A549 (cell line): ENCODE measurements around the gene SLCO2A1.

Experiments used
- CHD2 ChIP-seq: fragments of 150-350 bp; IDR thresholded peaks from 2 replicates; pipeline ENCODE4 v1.6.1; 2014; ENCODE audit warnings: low read length; ENCODE audit not compliant: partially characterized antibody
- EP300 ChIP-seq, 2 experiments: fragments of >200 bp; sonication (Bioruptor Twin); formaldehyde crosslinking; IDR thresholded peaks; 2 replicates in 1 of 2; 3 replicates in 1 of 2; pipeline ENCODE4 v1.6.1; 2016 to 2017
- MYC ChIP-seq: IDR thresholded peaks from 2 replicates; pipeline ENCODE4 v1.6.1; 2012; ENCODE audit warnings: mild to moderate bottlenecking, inconsistent platforms, low read length, improper control_type of control experiment, borderline replicate concordance
- POLR2A ChIP-seq: IDR thresholded peaks from 2 replicates; pipeline ENCODE4 v1.6.1; 2012; ENCODE audit warnings: mild to moderate bottlenecking, low read length
- TF ChIP-seq, protein P1 (sequence below): fragments of >200 bp; sonication (Bioruptor Twin); formaldehyde crosslinking; IDR thresholded peaks from 3 replicates; pipeline ENCODE4 v1.5.1; 2016
- TF ChIP-seq, protein P2 (sequence below): fragments of >200 bp; sonication (Bioruptor Twin); formaldehyde crosslinking; IDR thresholded peaks from 2 replicates; pipeline ENCODE4 v1.6.1; 2016
- TF ChIP-seq, protein P3 (sequence below): IDR thresholded peaks from 2 replicates; pipeline ENCODE4 v1.6.1; 2012; ENCODE audit warnings: low read depth, borderline replicate concordance
- TF ChIP-seq, protein P4 (sequence below): fragments of >200 bp; sonication (Bioruptor Twin); formaldehyde crosslinking; IDR thresholded peaks from 3 replicates; pipeline ENCODE4 v1.6.1; 2016

DNA sequence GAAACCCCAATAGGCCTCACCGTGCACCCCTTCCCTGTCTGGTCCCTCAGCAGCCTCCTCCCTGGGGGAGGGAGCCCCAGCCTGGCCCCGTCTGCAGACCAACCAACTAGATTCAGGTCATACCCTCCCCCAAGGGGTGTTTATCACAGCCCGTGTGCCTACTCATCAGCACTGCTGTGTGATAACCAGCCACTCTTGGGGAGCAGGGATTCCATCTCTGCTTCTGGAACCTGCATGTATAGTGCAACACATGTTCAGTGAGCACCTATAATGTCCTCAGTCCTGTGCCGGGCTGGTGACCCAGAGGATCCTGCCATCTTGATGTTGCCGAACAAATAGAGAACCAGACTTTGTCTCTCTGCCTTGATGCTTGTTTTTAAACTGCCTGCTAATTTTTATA is 6.6 kb upstream of the SLCO2A1 start:
- TF ChIP-seq POLR2A (no peak), CHD2 (no peak), MYC (no peak), EP300 (IDR thresholded peaks at IDR 0.05) (no peak)
- TF ChIP-seq, protein P1, sequence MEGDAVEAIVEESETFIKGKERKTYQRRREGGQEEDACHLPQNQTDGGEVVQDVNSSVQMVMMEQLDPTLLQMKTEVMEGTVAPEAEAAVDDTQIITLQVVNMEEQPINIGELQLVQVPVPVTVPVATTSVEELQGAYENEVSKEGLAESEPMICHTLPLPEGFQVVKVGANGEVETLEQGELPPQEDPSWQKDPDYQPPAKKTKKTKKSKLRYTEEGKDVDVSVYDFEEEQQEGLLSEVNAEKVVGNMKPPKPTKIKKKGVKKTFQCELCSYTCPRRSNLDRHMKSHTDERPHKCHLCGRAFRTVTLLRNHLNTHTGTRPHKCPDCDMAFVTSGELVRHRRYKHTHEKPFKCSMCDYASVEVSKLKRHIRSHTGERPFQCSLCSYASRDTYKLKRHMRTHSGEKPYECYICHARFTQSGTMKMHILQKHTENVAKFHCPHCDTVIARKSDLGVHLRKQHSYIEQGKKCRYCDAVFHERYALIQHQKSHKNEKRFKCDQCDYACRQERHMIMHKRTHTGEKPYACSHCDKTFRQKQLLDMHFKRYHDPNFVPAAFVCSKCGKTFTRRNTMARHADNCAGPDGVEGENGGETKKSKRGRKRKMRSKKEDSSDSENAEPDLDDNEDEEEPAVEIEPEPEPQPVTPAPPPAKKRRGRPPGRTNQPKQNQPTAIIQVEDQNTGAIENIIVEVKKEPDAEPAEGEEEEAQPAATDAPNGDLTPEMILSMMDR: no peak
- TF ChIP-seq, protein P2, sequence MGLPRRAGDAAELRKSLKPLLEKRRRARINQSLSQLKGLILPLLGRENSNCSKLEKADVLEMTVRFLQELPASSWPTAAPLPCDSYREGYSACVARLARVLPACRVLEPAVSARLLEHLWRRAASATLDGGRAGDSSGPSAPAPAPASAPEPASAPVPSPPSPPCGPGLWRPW: no peak
- TF ChIP-seq, protein P3, sequence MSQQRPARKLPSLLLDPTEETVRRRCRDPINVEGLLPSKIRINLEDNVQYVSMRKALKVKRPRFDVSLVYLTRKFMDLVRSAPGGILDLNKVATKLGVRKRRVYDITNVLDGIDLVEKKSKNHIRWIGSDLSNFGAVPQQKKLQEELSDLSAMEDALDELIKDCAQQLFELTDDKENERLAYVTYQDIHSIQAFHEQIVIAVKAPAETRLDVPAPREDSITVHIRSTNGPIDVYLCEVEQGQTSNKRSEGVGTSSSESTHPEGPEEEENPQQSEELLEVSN: no peak
- TF ChIP-seq, protein P4, sequence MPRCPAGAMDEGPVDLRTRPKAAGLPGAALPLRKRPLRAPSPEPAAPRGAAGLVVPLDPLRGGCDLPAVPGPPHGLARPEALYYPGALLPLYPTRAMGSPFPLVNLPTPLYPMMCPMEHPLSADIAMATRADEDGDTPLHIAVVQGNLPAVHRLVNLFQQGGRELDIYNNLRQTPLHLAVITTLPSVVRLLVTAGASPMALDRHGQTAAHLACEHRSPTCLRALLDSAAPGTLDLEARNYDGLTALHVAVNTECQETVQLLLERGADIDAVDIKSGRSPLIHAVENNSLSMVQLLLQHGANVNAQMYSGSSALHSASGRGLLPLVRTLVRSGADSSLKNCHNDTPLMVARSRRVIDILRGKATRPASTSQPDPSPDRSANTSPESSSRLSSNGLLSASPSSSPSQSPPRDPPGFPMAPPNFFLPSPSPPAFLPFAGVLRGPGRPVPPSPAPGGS: no peak
